A549 (cell line): ENCODE data around the gene GLIPR1L1.

Experiments
- BCL3 ChIP-seq: fragments of >200 bp; sonication (Bioruptor Twin); formaldehyde crosslinking; IDR thresholded peaks from 3 replicates; pipeline ENCODE4 v1.6.1; 2016
- CTCF ChIP-seq: fragments of >200 bp; sonication (Bioruptor Twin); formaldehyde crosslinking; IDR thresholded peaks from 3 replicates; pipeline ENCODE4 v1.5.1; 2016
- E2F6 ChIP-seq: IDR thresholded peaks from 2 replicates; pipeline ENCODE4 v1.6.1; 2012; ENCODE audit warnings: low read depth, borderline replicate concordance
- FOSL2 ChIP-seq, 2 experiments: fragments of 450-650 bp in 1 of 2; fragments of >200 bp in 1 of 2; sonication (Bioruptor Twin) in 1 of 2; formaldehyde crosslinking; IDR thresholded peaks; 2 replicates each; pipeline versions ENCODE4 v1.5.0 to v1.6.1; 2016 to 2020; ENCODE audit warnings: mild to moderate bottlenecking in 1 of 2, moderate library complexity in 1 of 2
- JUNB ChIP-seq: fragments of >200 bp; sonication (Bioruptor Twin); formaldehyde crosslinking; IDR thresholded peaks from 2 replicates; pipeline ENCODE4 v1.6.1; 2016
- MYC ChIP-seq: IDR thresholded peaks from 2 replicates; pipeline ENCODE4 v1.6.1; 2012; ENCODE audit warnings: mild to moderate bottlenecking, inconsistent platforms, low read length, improper control_type of control experiment, borderline replicate concordance
- NR3C1 ChIP-seq: fragments of >200 bp; sonication (Bioruptor Twin); formaldehyde crosslinking; IDR thresholded peaks from 3 replicates; pipeline ENCODE4 v1.6.1; 2017
- PBX3 ChIP-seq: IDR thresholded peaks from 2 replicates; pipeline ENCODE4 v1.6.1; 2012
- RCOR1 ChIP-seq: fragments of 150-350 bp; IDR thresholded peaks from 2 replicates; pipeline ENCODE4 v1.6.1; 2014; ENCODE audit warnings: antibody characterized with exemption, low read length, low read depth
- RFX5 ChIP-seq: fragments of 450-650 bp; IDR thresholded peaks from 2 replicates; pipeline ENCODE4 v1.7.1; 2014; ENCODE audit warnings: antibody characterized with exemption, mild to moderate bottlenecking, moderate library complexity
- ZSCAN20 ChIP-seq: fragments of 250-450 bp; sonication (Bioruptor Pico); IDR thresholded peaks from 2 replicates; pipeline ENCODE4 v1.8.0; 2022; ENCODE audit warnings: mild to moderate bottlenecking, moderate library complexity

GRCh38 chr12:75345531-75345930 is 11.1 kb downstream of the GLIPR1L1 start:
- TF ChIP-seq CTCF (no peak), JUNB (no peak), RCOR1 (no peak), ZSCAN20 (CRISPR knock-in tag) (no peak), FOSL2 (IDR thresholded peaks at IDR 0.05) (no peak), FOSL2 (CRISPR knock-in tag; IDR thresholded peaks at IDR 0.05) (peak; percentile 33; the same call in 1 of the 2 replicates), NR3C1 (no peak), MYC (no peak), RFX5 (no peak), E2F6 (no peak), PBX3 (no peak), BCL3 (no peak)
